Measurements from ENCODE around the gene NMUR1. TPM values are rescaled to one million over a fixed set of nuclear protein-coding genes. Genes with fewer than 3 reads are reported as not detected.
"Not testable (repeated sequence)": the region's sequence is repeated elsewhere in the genome, so short reads cannot be mapped to it uniquely, and the experiment has no call there.

Gene NMUR1
- total RNA-seq, 2 donors from 2014 or later = 0.30 to 0.45 TPM

DNA sequence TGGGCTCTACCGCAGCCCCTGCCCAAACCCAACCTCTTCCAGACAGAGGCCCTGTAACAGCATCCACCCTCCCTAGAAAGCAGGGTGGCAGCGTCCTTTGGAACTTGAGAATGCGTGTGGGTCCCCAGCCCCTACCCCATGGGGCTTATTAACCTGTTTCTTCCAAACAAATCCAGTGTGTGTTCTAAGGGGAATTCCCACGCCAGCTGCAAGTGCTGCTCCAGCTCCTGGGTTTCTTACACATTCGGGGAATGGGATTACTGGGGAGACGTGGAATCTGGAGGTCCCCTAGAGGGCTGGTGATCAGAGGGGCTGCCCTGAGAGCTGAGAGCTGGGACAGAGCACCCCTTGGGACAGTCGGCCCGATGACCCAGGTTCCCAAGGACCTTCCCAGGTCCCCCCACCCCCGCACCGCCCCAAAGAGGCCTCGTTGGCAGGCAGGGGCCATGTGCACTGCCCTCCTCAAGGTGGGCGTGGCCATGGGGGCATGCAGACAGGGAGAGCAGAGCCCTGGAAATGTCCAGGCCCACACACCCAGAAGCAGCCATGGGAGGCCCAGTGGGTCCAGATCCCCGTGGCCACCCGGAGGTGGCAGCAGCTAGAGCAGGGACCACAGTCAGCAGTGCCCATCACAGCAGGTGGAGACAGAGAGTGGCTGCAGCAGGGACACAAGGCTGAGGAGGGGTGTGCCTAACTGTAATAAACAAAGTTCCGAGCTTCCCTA lies 43.6 kb upstream of the NMUR1 start:
- TF ChIP-seq, protein P1, sequence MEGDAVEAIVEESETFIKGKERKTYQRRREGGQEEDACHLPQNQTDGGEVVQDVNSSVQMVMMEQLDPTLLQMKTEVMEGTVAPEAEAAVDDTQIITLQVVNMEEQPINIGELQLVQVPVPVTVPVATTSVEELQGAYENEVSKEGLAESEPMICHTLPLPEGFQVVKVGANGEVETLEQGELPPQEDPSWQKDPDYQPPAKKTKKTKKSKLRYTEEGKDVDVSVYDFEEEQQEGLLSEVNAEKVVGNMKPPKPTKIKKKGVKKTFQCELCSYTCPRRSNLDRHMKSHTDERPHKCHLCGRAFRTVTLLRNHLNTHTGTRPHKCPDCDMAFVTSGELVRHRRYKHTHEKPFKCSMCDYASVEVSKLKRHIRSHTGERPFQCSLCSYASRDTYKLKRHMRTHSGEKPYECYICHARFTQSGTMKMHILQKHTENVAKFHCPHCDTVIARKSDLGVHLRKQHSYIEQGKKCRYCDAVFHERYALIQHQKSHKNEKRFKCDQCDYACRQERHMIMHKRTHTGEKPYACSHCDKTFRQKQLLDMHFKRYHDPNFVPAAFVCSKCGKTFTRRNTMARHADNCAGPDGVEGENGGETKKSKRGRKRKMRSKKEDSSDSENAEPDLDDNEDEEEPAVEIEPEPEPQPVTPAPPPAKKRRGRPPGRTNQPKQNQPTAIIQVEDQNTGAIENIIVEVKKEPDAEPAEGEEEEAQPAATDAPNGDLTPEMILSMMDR (IDR thresholded peaks at IDR 0.05) = no peak
- Histone ChIP-seq H3K9ac (ENCODE audit: low read depth in 2 of 2, low read length in 2 of 2) (no peak overlapping the region), H3K36me3 (no peaks in the 10 kb centered on the region), H3K27me3 (no peaks in the 10 kb centered on the region), H3K27ac (no peak overlapping the region), H3K4me3 (no peak overlapping the region), H3K9me3 (no peaks in the 10 kb centered on the region), H3K4me1 (no peaks in the 10 kb centered on the region)
- intact Hi-C loops (cut with DNase I) = no loop called here
- DNase-seq = no peak

DNA sequence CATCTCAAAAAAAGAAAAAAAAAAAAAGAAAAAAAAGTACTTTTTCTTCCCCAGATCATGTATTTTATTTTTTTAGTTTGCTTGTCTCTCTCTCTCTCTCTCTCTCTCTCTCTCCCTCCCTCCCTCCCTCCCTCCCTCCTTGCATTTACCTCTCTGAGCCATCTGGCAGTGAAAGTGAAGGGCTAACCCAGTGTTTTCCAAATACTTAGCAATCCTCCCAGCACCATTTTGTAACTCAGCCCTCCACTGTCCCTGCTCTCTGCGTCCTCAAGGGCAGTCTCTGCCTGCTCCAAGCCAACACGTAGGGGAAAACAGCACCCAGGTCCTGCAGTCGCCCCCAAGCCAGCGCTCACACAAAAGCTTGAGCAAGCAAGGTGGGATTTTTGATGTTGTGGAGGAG lies 42.9 kb upstream of the NMUR1 start:
- Histone ChIP-seq H3K4me3 (no peak overlapping the region), H3K4me1 (no peaks in the 10 kb centered on the region), H3K27ac (no peak overlapping the region), H3K27me3 (no peaks in the 10 kb centered on the region), H3K36me3 (no peaks in the 10 kb centered on the region), H3K9ac (ENCODE audit: low read depth in 2 of 2, low read length in 2 of 2) (no peak overlapping the region), H3K9me3 (no peaks in the 10 kb centered on the region)
- TF ChIP-seq, protein P1 (IDR thresholded peaks at IDR 0.05) = no peak
- intact Hi-C loops (cut with DNase I) = no loop called here
- no peak for DNase-seq

DNA sequence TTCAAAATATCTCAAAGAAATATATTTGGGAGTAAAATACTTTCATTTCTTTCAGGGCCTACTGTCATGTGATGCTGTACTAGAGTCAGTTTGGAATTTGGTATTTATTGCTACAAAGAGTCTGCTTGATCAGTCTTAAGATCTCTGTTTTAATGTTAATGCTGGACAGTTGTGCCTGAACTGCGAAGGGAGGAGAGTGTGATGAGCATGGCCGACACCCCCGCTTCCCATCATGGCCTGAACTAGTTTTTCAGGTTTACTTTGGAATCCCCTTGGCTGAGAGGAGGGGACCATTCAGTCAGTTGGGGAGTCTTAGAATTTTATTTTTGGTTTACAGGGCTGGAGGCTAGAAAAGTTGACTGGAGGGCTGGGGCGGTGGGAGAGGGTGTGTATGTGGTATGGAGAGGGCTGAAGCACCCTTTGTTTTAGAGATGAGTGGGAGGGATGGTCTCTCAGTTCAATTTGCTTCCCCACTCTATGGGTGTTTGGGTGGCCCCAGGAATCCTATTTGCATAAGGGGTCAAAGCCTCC lies 41.5 kb upstream of the NMUR1 start:
- TF ChIP-seq, protein P1 (IDR thresholded peaks at IDR 0.05) = no peak
- no peak overlapping the region for H3K27ac ChIP-seq

DNA sequence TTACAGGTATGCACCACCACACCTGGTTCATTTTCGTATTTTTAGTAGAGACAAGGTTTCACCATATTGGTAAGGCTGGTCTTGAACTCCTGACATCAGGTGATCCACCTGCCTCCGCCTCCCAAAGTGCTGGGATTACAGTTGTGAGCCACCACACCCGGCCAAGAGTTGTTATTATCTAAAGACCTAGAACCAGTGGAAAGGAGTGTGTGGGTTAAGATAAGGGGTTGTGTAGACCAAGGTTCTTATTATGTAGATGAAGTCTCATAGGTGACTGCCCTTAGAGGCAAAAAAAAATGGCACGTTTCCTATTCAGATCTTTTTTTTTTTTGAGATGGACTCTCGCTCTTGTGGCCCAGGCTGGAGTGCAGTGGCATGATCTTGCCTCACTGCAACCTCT lies 40.7 kb upstream of the NMUR1 start:
- H3K4me3 ChIP-seq; intact Hi-C loops (cut with DNase I); H3K9ac ChIP-seq (ENCODE audit: low read depth in 2 of 2, low read length in 2 of 2); H3K9me3 ChIP-seq; H3K36me3 ChIP-seq; H3K4me1 ChIP-seq; H3K27me3 ChIP-seq; DNase-seq; H3K27ac ChIP-seq: not testable (repeated sequence)

More for the DNA sequence above, 41.5 kb upstream of the NMUR1 start:
- no peak overlapping the region for H3K9ac ChIP-seq (ENCODE audit: low read depth in 2 of 2, low read length in 2 of 2)
- DNase-seq = no peak
- intact Hi-C loops (cut with DNase I) = no loop called here
- no peaks in the 10 kb centered on the region for H3K4me1 ChIP-seq
- H3K9me3 ChIP-seq = no peaks in the 10 kb centered on the region
- H3K4me3 ChIP-seq = no peak overlapping the region
- H3K36me3 ChIP-seq = no peaks in the 10 kb centered on the region
- no peaks in the 10 kb centered on the region for H3K27me3 ChIP-seq

DNA sequence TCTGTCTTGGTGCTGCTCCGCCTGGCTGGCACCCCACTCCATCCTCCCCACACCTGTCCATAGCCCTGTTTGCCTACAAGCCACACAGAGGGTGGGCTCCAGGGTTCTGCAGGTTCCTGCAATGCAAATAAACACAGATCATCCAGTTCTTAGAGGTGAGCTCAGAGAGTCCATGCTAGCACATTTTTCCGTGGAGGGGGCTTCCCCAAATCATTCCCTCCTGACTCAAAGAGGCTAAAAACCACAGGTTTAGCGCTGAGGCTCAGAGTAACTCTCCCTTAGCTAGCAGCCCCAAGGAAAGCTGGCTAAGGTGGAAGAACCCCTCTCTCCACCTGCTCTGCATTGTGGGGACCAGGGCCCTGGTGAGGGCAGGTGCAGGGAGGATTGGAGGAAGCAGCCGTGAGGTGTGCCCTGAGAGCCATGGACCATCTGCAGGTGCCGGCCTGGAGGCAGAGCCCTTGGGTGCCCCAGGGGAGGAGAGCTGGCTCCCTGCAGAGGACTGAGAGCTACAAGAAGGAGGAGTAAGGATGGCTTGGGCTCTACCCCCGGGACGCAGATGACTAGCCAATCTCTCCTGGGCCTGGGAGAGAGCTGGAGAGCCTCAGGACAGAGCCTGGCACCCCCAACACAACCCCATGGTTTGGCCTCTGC lies 38.7 kb upstream of the NMUR1 start:
- Histone ChIP-seq H3K27ac (no peak overlapping the region), H3K9ac (ENCODE audit: low read depth in 2 of 2, low read length in 2 of 2) (no peak overlapping the region), H3K9me3 (no peaks in the 10 kb centered on the region), H3K4me3 (no peak overlapping the region), H3K4me1 (no peaks in the 10 kb centered on the region), H3K36me3 (no peaks in the 10 kb centered on the region), H3K27me3 (no peaks in the 10 kb centered on the region)
- TF ChIP-seq, protein P1 (IDR thresholded peaks at IDR 0.05) = no peak
- intact Hi-C loops (cut with DNase I) = loop anchor here (10.0 kb wide), 1 partner anchor 146 kb away; no protein-coding TSS in a partner anchor
- no peak for DNase-seq
